C4-2B (cell line): Measurements from ENCODE around the gene THBS3.

ENCODE experiments used
- ZFX ChIP-seq: fragments of 450-650 bp; IDR thresholded peaks from 2 replicates; pipeline ENCODE4 v1.6.1; 2017
- TF ChIP-seq, protein P1 (sequence below): fragments of 450-650 bp; conservative IDR thresholded peaks from 2 replicates; pipeline ENCODE4 v1.5.1; 2017; ENCODE audit warnings: mild to moderate bottlenecking

DNA sequence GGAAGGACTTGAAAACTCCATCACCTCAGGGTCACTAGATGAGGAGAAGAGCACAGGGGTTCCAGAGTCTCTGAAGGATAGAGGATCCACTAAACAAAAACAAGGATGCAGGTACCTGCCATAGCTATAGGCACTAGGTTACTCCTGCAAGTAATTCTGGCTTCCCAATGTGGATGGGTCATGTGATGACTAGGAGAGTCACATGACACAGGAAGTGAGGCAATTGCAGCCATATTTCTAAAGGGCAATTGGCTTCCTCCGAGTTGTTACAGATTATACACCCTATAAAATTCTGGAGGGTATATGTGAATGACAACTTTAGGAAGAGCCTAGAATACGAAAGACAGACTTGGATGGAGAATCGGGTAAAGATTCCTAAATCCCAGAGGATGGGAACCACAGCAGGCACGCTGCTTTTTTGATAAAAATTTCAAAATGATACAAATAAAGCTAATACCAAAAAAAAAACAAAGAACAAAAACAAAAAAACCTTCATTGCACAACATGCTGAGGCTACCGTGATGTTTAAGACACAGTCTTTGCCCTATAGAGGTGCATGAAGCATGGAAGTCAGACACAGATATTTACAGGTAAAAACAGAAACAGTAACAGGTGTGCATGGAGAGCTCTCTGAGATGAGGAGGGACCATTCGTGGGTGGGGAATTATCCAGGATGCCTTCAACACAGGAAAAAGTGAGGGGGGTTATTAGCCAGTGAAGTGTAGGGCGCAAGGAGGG lies 11.3 kb upstream of the THBS3 start:
- TF ChIP-seq, protein P1, sequence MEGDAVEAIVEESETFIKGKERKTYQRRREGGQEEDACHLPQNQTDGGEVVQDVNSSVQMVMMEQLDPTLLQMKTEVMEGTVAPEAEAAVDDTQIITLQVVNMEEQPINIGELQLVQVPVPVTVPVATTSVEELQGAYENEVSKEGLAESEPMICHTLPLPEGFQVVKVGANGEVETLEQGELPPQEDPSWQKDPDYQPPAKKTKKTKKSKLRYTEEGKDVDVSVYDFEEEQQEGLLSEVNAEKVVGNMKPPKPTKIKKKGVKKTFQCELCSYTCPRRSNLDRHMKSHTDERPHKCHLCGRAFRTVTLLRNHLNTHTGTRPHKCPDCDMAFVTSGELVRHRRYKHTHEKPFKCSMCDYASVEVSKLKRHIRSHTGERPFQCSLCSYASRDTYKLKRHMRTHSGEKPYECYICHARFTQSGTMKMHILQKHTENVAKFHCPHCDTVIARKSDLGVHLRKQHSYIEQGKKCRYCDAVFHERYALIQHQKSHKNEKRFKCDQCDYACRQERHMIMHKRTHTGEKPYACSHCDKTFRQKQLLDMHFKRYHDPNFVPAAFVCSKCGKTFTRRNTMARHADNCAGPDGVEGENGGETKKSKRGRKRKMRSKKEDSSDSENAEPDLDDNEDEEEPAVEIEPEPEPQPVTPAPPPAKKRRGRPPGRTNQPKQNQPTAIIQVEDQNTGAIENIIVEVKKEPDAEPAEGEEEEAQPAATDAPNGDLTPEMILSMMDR: no peak
- no peak for TF ChIP-seq ZFX
